ENCODE data around the gene PTPRN2.
"Not testable (repeated sequence)": the region's sequence is repeated elsewhere in the genome, so short reads cannot be mapped to it uniquely, and the experiment has no call there.

PTPRN2 gene

DNA sequence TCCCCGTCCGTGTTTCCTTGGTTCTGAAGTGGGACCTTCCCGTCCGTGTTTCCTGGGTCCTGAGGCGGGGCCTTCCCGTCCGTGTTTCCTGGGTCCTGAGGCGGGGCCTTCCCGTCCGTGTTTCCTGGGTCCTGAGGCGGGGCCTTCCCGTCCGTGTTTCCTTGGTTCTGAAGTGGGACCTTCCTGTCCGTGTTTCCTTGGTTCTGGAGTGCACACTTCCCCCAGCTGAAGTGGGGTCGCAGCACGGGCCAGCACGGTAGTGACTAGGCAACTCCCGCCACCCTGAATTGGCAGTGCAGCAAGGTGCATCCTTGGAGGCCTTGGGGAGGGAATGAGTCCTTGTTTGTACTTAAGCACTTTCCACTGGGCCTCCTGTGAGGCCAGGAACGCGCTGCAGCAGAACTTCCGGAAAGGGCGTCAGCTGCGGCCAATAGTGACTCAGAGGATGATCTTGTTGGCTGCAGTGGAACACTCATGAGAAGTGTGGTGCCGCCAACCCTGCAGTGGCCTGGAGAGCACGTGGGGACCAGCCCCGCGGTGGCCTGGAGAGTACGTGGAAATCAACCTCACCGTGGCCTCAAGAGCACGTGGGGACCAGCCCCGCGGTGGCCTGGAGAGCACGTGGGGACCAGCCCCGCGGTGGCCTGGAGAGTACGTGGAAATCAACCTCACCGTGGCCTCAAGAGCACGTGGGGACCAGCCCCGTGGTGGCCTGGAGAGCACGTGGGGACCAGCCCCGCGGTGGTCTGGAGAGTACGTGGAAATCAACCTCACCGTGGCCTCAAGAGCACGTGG is 685.6 kb downstream of the PTPRN2 start:
- H4K8ac ChIP-seq (ENCODE audit: low read depth, low read length); H3K79me1 ChIP-seq (ENCODE audit: low read length); H3K4me3 ChIP-seq (ENCODE audit: low read length); DNase-seq; H3K4ac ChIP-seq (ENCODE audit: low read depth, low read length); H4K5ac ChIP-seq (ENCODE audit: low read length); H3K9ac ChIP-seq (ENCODE audit: low read length); H3K4me1 ChIP-seq (ENCODE audit: control insufficient read depth, low read depth, low read length); H2BK120ac ChIP-seq (ENCODE audit: low read depth, low read length); H3K56ac ChIP-seq (ENCODE audit: low read length); H3K23ac ChIP-seq (ENCODE audit: low read length); H3K4me2 ChIP-seq (ENCODE audit: low read length); H2BK15ac ChIP-seq (replicated peaks; ENCODE audit: low read depth); H3K36me3 ChIP-seq (ENCODE audit: control insufficient read depth, insufficient read depth, low read length); H3K27me3 ChIP-seq (ENCODE audit: insufficient read depth, low read length, poor library complexity); H3K79me2 ChIP-seq (ENCODE audit: control insufficient read depth, insufficient read depth, low read length); H3K27ac ChIP-seq (ENCODE audit: low read depth, low read length); H2AK5ac ChIP-seq (ENCODE audit: low read length); H2BK5ac ChIP-seq (ENCODE audit: low read length); H3K18ac ChIP-seq (ENCODE audit: low read length): not testable (repeated sequence)
- no CpG with 5 or more reads among the region's 45 CpGs for WGBS (ENCODE audit: extremely low coverage, insufficient coverage, low lambda C conversion rate)

DNA sequence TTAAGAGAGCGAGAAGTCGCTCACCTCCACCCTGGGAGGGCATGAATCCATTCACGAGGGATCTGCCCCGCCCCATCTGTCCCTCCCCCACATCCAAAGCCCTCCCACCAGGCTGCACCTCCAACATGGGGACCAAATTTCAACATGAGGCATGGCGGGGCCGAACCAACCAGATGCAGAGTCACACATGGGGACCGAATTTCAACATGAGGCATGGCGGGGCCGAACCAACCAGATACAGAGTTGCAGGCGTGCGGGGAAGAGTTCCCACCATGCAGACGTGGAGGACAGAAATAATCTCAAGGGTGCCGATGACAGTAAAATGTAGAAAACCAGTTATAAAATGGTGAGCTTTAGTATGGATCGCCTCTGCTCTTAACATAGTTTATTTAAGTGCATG is 686.5 kb downstream of the PTPRN2 start:
- no peak for DNase-seq
- Histone ChIP-seq H3K79me1 (ENCODE audit: low read length) (no peaks in the 10 kb centered on the region), H3K18ac (ENCODE audit: low read length) (no peak overlapping the region), H4K8ac (ENCODE audit: low read depth, low read length) (no peak overlapping the region), H3K56ac (ENCODE audit: low read length) (no peak overlapping the region), H3K4ac (ENCODE audit: low read depth, low read length) (no peak overlapping the region), H3K79me2 (ENCODE audit: control insufficient read depth, insufficient read depth, low read length) (no peaks in the 10 kb centered on the region), H2BK5ac (ENCODE audit: low read length) (no peak overlapping the region), H3K4me2 (ENCODE audit: low read length) (no peak overlapping the region), H3K27ac (ENCODE audit: low read depth, low read length) (no peak overlapping the region), H2AK5ac (ENCODE audit: low read length) (no peak overlapping the region), H2BK120ac (ENCODE audit: low read depth, low read length) (no peak overlapping the region), H3K4me1 (ENCODE audit: control insufficient read depth, low read depth, low read length) (peaks cover 5% of the 10 kb centered on the region), H3K23ac (ENCODE audit: low read length) (no peak overlapping the region), H3K27me3 (ENCODE audit: insufficient read depth, low read length, poor library complexity) (no peaks in the 10 kb centered on the region), H4K5ac (ENCODE audit: low read length) (no peak overlapping the region), H2BK15ac (replicated peaks; ENCODE audit: low read depth) (no peak overlapping the region), H3K9ac (ENCODE audit: low read length) (no peak overlapping the region), H3K36me3 (ENCODE audit: control insufficient read depth, insufficient read depth, low read length) (no peaks in the 10 kb centered on the region), H3K4me3 (ENCODE audit: low read length) (no peak overlapping the region)
- WGBS (ENCODE audit: extremely low coverage, insufficient coverage, low lambda C conversion rate) = no CpG with 5 or more reads among the region's 14 CpGs

DNA sequence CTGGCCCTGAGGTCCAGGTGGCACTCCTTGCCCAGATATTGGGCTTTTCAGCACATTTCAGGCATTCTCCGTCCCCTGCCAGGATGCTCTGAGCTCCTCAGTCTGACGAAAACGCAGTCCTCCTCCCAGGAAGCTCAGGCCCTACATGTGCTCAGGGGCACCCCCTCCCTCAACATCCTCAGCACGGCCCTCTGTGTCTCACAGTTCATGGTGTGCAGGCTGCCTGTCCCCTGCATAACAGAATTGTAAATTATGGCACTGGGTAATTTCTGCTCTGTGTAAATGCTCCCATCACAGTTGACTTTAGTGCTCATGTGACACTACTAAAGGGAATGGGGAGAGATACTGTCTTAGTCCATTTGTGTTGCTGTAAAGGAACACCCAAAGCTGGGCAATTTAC is 687.1 kb downstream of the PTPRN2 start:
- no peak for DNase-seq
- H3K79me2 ChIP-seq (ENCODE audit: control insufficient read depth, insufficient read depth, low read length) = no peaks in the 10 kb centered on the region
- no peak overlapping the region for H2BK120ac ChIP-seq (ENCODE audit: low read depth, low read length)
- H3K4ac ChIP-seq (ENCODE audit: low read depth, low read length) = no peak overlapping the region
- H2BK15ac ChIP-seq (replicated peaks; ENCODE audit: low read depth) = no peak overlapping the region
- WGBS (ENCODE audit: extremely low coverage, insufficient coverage, low lambda C conversion rate) = no CpG with 5 or more reads among the region's 4 CpGs
- no peak overlapping the region for H3K4me3 ChIP-seq (ENCODE audit: low read length)
- no peak overlapping the region for H3K9ac ChIP-seq (ENCODE audit: low read length)
- H4K8ac ChIP-seq (ENCODE audit: low read depth, low read length) = no peak overlapping the region
- H3K27ac ChIP-seq (ENCODE audit: low read depth, low read length) = no peak overlapping the region
- no peaks in the 10 kb centered on the region for H3K27me3 ChIP-seq (ENCODE audit: insufficient read depth, low read length, poor library complexity)
- H2AK5ac ChIP-seq (ENCODE audit: low read length) = no peak overlapping the region
- no peak overlapping the region for H3K56ac ChIP-seq (ENCODE audit: low read length)
- H3K4me2 ChIP-seq (ENCODE audit: low read length) = no peak overlapping the region
- no peak overlapping the region for H4K5ac ChIP-seq (ENCODE audit: low read length)
- no peak overlapping the region for H3K23ac ChIP-seq (ENCODE audit: low read length)
- no peaks in the 10 kb centered on the region for H3K36me3 ChIP-seq (ENCODE audit: control insufficient read depth, insufficient read depth, low read length)
- no peak overlapping the region for H3K18ac ChIP-seq (ENCODE audit: low read length)
- H2BK5ac ChIP-seq (ENCODE audit: low read length) = no peak overlapping the region
- no peaks in the 10 kb centered on the region for H3K79me1 ChIP-seq (ENCODE audit: low read length)
- H3K4me1 ChIP-seq (ENCODE audit: control insufficient read depth, low read depth, low read length) = peaks cover 5% of the 10 kb centered on the region

DNA sequence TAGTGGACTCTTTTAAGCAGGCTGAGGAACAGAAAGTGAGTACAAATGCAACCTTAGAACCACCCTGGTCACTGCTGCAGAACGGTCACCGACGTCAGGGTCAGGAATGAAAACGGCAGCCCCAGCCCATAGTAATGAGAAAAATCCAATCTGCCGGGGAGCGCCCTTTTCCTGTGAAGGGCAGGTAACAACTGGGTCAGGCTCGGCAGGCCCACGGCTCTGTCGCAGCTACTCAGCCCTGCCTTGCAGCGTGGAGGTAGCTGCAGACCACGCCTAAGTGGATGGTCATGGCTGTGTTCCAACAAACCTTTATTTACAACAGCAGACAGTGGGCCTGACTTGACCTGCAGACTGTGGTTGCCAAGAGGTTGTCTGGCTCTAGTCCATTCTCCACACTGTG is 687.6 kb downstream of the PTPRN2 start:
- H3K4ac ChIP-seq (ENCODE audit: low read depth, low read length) = no peak overlapping the region
- H3K79me1 ChIP-seq (ENCODE audit: low read length) = no peaks in the 10 kb centered on the region
- no peak overlapping the region for H4K8ac ChIP-seq (ENCODE audit: low read depth, low read length)
- H3K56ac ChIP-seq (ENCODE audit: low read length) = peak overlapping the region; percentile 20
- no peaks in the 10 kb centered on the region for H3K79me2 ChIP-seq (ENCODE audit: control insufficient read depth, insufficient read depth, low read length)
- H3K9ac ChIP-seq (ENCODE audit: low read length) = no peak overlapping the region
- no peak overlapping the region for H4K5ac ChIP-seq (ENCODE audit: low read length)
- no peak overlapping the region for H3K27ac ChIP-seq (ENCODE audit: low read depth, low read length)
- H3K27me3 ChIP-seq (ENCODE audit: insufficient read depth, low read length, poor library complexity) = no peaks in the 10 kb centered on the region
- no CpG with 5 or more reads among the region's 11 CpGs for WGBS (ENCODE audit: extremely low coverage, insufficient coverage, low lambda C conversion rate)
- H3K23ac ChIP-seq (ENCODE audit: low read length) = peak overlapping the region; percentile 16
- H3K4me2 ChIP-seq (ENCODE audit: low read length) = no peak overlapping the region
- H3K18ac ChIP-seq (ENCODE audit: low read length) = no peak overlapping the region
- DNase-seq = no peak
- peak overlapping the region; percentile 15 for H2BK5ac ChIP-seq (ENCODE audit: low read length)
- peak overlapping the region; percentile 29 for H2AK5ac ChIP-seq (ENCODE audit: low read length)
- H2BK15ac ChIP-seq (replicated peaks; ENCODE audit: low read depth) = no peak overlapping the region
- no peak overlapping the region for H3K4me3 ChIP-seq (ENCODE audit: low read length)
- peaks cover 5% of the 10 kb centered on the region for H3K4me1 ChIP-seq (ENCODE audit: control insufficient read depth, low read depth, low read length)
- H3K36me3 ChIP-seq (ENCODE audit: control insufficient read depth, insufficient read depth, low read length) = no peaks in the 10 kb centered on the region
- no peak overlapping the region for H2BK120ac ChIP-seq (ENCODE audit: low read depth, low read length)

DNA sequence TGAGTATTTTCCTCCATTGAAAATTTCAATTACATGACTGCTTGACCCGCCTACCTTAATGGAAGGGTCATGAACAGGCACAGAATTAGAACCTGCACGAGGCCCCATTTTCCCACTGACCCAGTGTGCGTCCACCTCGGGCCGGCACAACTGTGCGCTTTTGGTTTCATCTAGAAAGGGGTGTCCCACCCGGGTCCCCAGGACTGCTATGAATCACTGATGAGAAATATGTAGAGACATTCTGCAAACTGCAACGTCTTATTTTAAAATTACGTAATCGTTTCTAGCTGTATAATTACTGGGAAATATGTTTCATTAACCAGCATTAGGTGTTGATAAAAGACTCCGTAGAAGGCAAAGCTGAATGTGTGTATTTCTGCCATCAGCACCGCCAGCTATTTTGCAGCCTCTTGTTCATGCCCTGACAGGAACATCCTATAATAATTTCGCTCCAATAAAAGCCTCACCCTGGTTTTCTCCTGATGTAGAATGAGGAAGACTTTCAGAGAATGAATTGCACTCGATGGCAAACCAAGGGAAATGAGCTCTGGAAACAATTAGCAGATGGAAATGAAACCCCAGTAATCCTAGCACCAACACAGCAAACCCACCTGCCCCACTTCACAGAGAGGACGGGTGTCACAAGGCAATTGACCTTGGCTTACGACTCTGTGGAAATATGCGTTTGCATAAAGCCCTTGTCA is 688.7 kb downstream of the PTPRN2 start:
- Histone ChIP-seq H2BK5ac (ENCODE audit: low read length) (no peak overlapping the region), H3K27ac (ENCODE audit: low read depth, low read length) (no peak overlapping the region), H3K79me2 (ENCODE audit: control insufficient read depth, insufficient read depth, low read length) (no peaks in the 10 kb centered on the region), H3K18ac (ENCODE audit: low read length) (no peak overlapping the region), H3K27me3 (ENCODE audit: insufficient read depth, low read length, poor library complexity) (no peaks in the 10 kb centered on the region), H2BK120ac (ENCODE audit: low read depth, low read length) (no peak overlapping the region), H4K8ac (ENCODE audit: low read depth, low read length) (no peak overlapping the region), H2AK5ac (ENCODE audit: low read length) (no peak overlapping the region), H3K23ac (ENCODE audit: low read length) (no peak overlapping the region), H3K4me2 (ENCODE audit: low read length) (no peak overlapping the region), H3K36me3 (ENCODE audit: control insufficient read depth, insufficient read depth, low read length) (no peaks in the 10 kb centered on the region), H2BK15ac (replicated peaks; ENCODE audit: low read depth) (no peak overlapping the region), H3K4me1 (ENCODE audit: control insufficient read depth, low read depth, low read length) (peaks cover 5% of the 10 kb centered on the region), H3K56ac (ENCODE audit: low read length) (no peak overlapping the region), H3K79me1 (ENCODE audit: low read length) (no peaks in the 10 kb centered on the region), H3K4ac (ENCODE audit: low read depth, low read length) (no peak overlapping the region), H3K4me3 (ENCODE audit: low read length) (no peak overlapping the region), H3K9ac (ENCODE audit: low read length) (no peak overlapping the region), H4K5ac (ENCODE audit: low read length) (no peak overlapping the region)
- WGBS (ENCODE audit: extremely low coverage, insufficient coverage, low lambda C conversion rate) = no CpG with 5 or more reads among the region's 17 CpGs
- DNase-seq = no peak
